Measurements from ENCODE around the gene EP300.
"Not testable (repeated sequence)": the region's sequence is repeated elsewhere in the genome, so short reads cannot be mapped to it uniquely, and the experiment has no call there.

EP300 gene

GRCh38 chr22:41078931-41079330 lies 13.5 kb upstream of the EP300 start:
- in situ Hi-C loops (cut with HindIII; ENCODE audit: low sequenced_read_pairs) = no loop called here

GRCh38 chr22:41085842-41086241 lies 6.5 kb upstream of the EP300 start:
- in situ Hi-C loops (cut with HindIII; ENCODE audit: low sequenced_read_pairs) = no loop called here

GRCh38 chr22:41091132-41092022 lies 1.0 kb upstream of the EP300 start:
- in situ Hi-C loops (cut with HindIII; ENCODE audit: low sequenced_read_pairs) = no loop called here

- in situ Hi-C loops (cut with HindIII; ENCODE audit: low sequenced_read_pairs) = no loop called here
Observed at GRCh38 chr22:41092847-41093411, 537 bp downstream of the EP300 start.

GRCh38 chr22:41094041-41094593 lies 1.7 kb downstream of the EP300 start:
- in situ Hi-C loops (cut with HindIII; ENCODE audit: low sequenced_read_pairs) = no loop called here

GRCh38 chr22:41096391-41096790 lies 4.0 kb downstream of the EP300 start:
- in situ Hi-C loops (cut with HindIII; ENCODE audit: low sequenced_read_pairs) = no loop called here

GRCh38 chr22:41096841-41097240 lies 4.4 kb downstream of the EP300 start:
- in situ Hi-C loops (cut with HindIII; ENCODE audit: low sequenced_read_pairs) = no loop called here

- in situ Hi-C loops (cut with HindIII; ENCODE audit: low sequenced_read_pairs) = no loop called here
Observed at GRCh38 chr22:41099036-41099435, 6.6 kb downstream of the EP300 start.

- in situ Hi-C loops (cut with HindIII; ENCODE audit: low sequenced_read_pairs) = no loop called here
Observed at GRCh38 chr22:41106122-41106968, 14.0 kb downstream of the EP300 start.

- in situ Hi-C loops (cut with HindIII; ENCODE audit: low sequenced_read_pairs) = not testable (repeated sequence)
Observed at GRCh38 chr22:41106969-41107325, 14.6 kb downstream of the EP300 start.

GRCh38 chr22:41110968-41111367 lies 18.6 kb downstream of the EP300 start:
- in situ Hi-C loops (cut with HindIII; ENCODE audit: low sequenced_read_pairs) = no loop called here

- in situ Hi-C loops (cut with HindIII; ENCODE audit: low sequenced_read_pairs) = no loop called here
Observed at GRCh38 chr22:41116342-41116741, 23.9 kb downstream of the EP300 start.

- in situ Hi-C loops (cut with HindIII; ENCODE audit: low sequenced_read_pairs) = no loop called here
Observed at GRCh38 chr22:41117127-41117965, 25.0 kb downstream of the EP300 start.

- in situ Hi-C loops (cut with HindIII; ENCODE audit: low sequenced_read_pairs) = no loop called here
Observed at GRCh38 chr22:41123151-41123550, 30.8 kb downstream of the EP300 start.

- in situ Hi-C loops (cut with HindIII; ENCODE audit: low sequenced_read_pairs) = no loop called here
Observed at GRCh38 chr22:41124086-41124485, 31.7 kb downstream of the EP300 start.

GRCh38 chr22:41127451-41127850 lies 35.1 kb downstream of the EP300 start:
- in situ Hi-C loops (cut with HindIII; ENCODE audit: low sequenced_read_pairs) = no loop called here

GRCh38 chr22:41128606-41129005 lies 36.2 kb downstream of the EP300 start:
- in situ Hi-C loops (cut with HindIII; ENCODE audit: low sequenced_read_pairs) = no loop called here

- in situ Hi-C loops (cut with HindIII; ENCODE audit: low sequenced_read_pairs) = no loop called here
Observed at GRCh38 chr22:41132550-41132949, 40.2 kb downstream of the EP300 start.

- in situ Hi-C loops (cut with HindIII; ENCODE audit: low sequenced_read_pairs) = no loop called here
Observed at GRCh38 chr22:41140365-41140957, 48.1 kb downstream of the EP300 start.

- in situ Hi-C loops (cut with HindIII; ENCODE audit: low sequenced_read_pairs) = not testable (repeated sequence)
Observed at GRCh38 chr22:41145921-41146320, 53.5 kb downstream of the EP300 start.
